Heart left ventricle (tissue), 16 donors: ENCODE measurements around the gene NDUFA1. TPM values are rescaled to one million over a fixed set of nuclear protein-coding genes. Genes with fewer than 3 reads are reported as not detected.
A peak's percentile ranks its signal among the peaks of the same experiment; 100 is the strongest.

ENCODE experiments used
- ATAC-seq, 4 donors: fragments of 200-7000 bp; cut with Tn5 transposase; one replicate each; pipeline ENCODE4 v1.9.1; 2020 to 2022; ENCODE audit warnings: moderate library complexity in 4 of 4, mild to moderate bottlenecking in 3 of 4, moderate number of reproducible peaks in 1 of 4
- DNase-seq, 5 donors: peaks; one replicate each; pipeline ENCODE4 v3.0.0-alpha.2; 2020
- H3K27ac ChIP-seq, 12 donors: fragments of 200-600 bp; sonication (generic) in 4 of 12; one replicate each; pipeline versions ENCODE4 v1.5.0 to v1.8.0; 2016 to 2022; ENCODE audit warnings: mild to moderate bottlenecking in 2 of 12
- H3K27me3 ChIP-seq, 9 donors: fragments of 200-600 bp; sonication (generic) in 2 of 9; one replicate each; pipeline versions ENCODE4 v1.5.1 to v1.8.0; 2016 to 2022; ENCODE audit warnings: mild to moderate bottlenecking in 3 of 9
- H3K36me3 ChIP-seq, 9 donors: fragments of 200-600 bp; sonication (generic) in 2 of 9; one replicate each; pipeline versions ENCODE4 v1.5.0 to v1.8.0; 2018 to 2022; ENCODE audit warnings: mild to moderate bottlenecking in 2 of 9
- H3K4me1 ChIP-seq, 12 donors: fragments of 200-600 bp; sonication (generic) in 4 of 12; one replicate each; pipeline versions ENCODE4 v1.5.0 to v1.8.0; 2016 to 2022; ENCODE audit warnings: mild to moderate bottlenecking in 3 of 12
- H3K4me3 ChIP-seq, 12 donors: fragments of 200-600 bp; sonication (generic) in 4 of 12; one replicate each; pipeline versions ENCODE4 v1.5.0 to v1.8.0; 2017 to 2022; ENCODE audit warnings: mild to moderate bottlenecking in 9 of 12, moderate library complexity in 4 of 12
- H3K9me3 ChIP-seq, 12 donors: fragments of 200-600 bp; sonication (generic) in 4 of 12; one replicate each; pipeline versions ENCODE4 v1.5.0 to v1.8.0; 2016 to 2022; ENCODE audit warnings: mild to moderate bottlenecking in 1 of 12
- POLR2A ChIP-seq, 2 donors: fragments of 450-650 bp; IDR thresholded peaks; one replicate each; pipeline ENCODE4 v1.6.1; 2017; ENCODE audit warnings: antibody characterized with exemption in 2 of 2, mild to moderate bottlenecking in 2 of 2, moderate library complexity in 2 of 2
- WGBS, 4 donors: extraction: QIAGEN DNeasy Blood & Tissue Kit in 2 of 4; methylation state at CpG; one replicate each; pipeline versions ENCODE4 v1.1.5 to v1.1.7; 2013 to 2018; 5-methylcytosine and 5-hydroxymethylcytosine counted together
- intact Hi-C, 10 donors: fragments of 100-400 bp; cut with DNase I; formaldehyde crosslinking; loops; one replicate each; pipeline versions ENCODE4 v1.11.1 to v1.14.2; 2022
- polyA plus RNA-seq, 2 donors: library from polyadenylated mRNA; stranded (reverse); fragments of 200-250 nt; gene quantifications; one replicate each; pipeline ENCODE4 v1.2.3, GENCODE V29; 2013
- total RNA-seq, 9 donors: library from RNA; depleted of rRNA in 2 of 9; stranded (reverse); fragments of >200 nt in 2 of 9; fragmentation: NEBNext Ultra II Directional in 3 of 9; extraction: Animal tissue kit (Norgen Biotek cat#: 25700) in 3 of 9; gene quantifications; one replicate each; pipeline versions ENCODE4 v1.1.0 to v1.2.4, GENCODE V29; 2016 to 2023
- TF ChIP-seq, protein P1 (sequence below), 12 donors: fragments of 200-600 bp; sonication (generic) in 4 of 12; IDR thresholded peaks; one replicate each; pipeline versions ENCODE4 v1.5.0 to v1.8.0; 2018 to 2022; ENCODE audit warnings: antibody characterized with exemption in 12 of 12, mild to moderate bottlenecking in 5 of 12
- donor health status: ischemic (EF 13 %, LVEDD 7.1; RV severe dilation, severe dysfunction).
- donor health status: healthy with polysubstance abuse.
- donor health status: DM: no; HTN: yes; CAD: no.
- donor health status: DM: no; HTN: no; CAD: no.
- donor health status: ischemic (EF 25% LVEDD 6.9; RV normal size, moderate dysfunction).
- donor health status: ischemic (EF 25% LVEDD 5.7; RV mildly dilated, moderate dysfunction).
- donor health status: healthy.
- donor health status: DM: yes; HTN: yes; CAD: no.
- donor health status: ischemic (EF 35%, LVEDD 5.7; RV mildly dilated, moderate dysfunction).
- donor health status: nonischemic (EF 11% LVEDD 7.7; RV severe dilation, severe dysfunction).
- donor health status: DM: yes; HTN: yes; CAD: no.
- donor health status: PGD.
- donor health status: ischemic (EF 29% LVEDD 5.4; RV normal size, mild dysfunction).
- donor health status: nonischemic (EF 23%, LVEDD 6.1; RV moderate dilation, normal function).

The NDUFA1 gene
- total and polyA plus RNA-seq, 11 donors: 288 to 1,598 (median 433) TPM

DNA sequence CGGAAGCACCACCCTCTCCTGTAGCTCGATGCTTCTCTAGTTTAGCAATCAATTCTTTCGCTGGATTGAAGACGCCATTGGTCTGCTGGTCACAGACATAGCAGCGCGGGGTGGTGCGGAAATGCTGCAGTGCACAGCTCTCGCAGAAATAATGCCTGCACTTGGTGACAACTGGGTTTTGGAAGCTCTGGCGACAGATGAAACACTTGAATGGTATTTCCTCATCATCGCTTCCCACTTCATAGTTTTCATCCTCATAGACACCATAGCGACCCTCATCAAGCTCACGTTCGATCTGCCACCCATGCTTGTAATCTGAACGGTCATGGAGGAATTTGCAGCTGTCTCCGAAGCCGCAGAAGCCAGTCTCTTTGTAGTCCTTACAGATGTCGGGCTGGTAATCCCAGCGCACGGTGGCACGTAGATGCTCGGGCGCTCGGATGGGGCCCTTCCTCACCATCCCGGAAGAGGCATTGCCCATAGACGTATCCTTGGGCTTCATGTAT is 953 bp upstream of the NDUFA1 start:
- intact Hi-C loops: loop anchor here in 4 of 10 donors (1.0 to 10.0 kb wide), 3 partner anchors 17 to 78 kb away; partner anchors contain the start of genes NKAP (in 2 of the 4) and RPL39 (in 1 of the 4)
- peak overlapping the region; percentile 88 to 99 (median 92) for H3K27ac ChIP-seq
- WGBS, 4 donors: 0 to 46% (median 21%) methylated on average over 25 of the region's 25 CpGs

DNA sequence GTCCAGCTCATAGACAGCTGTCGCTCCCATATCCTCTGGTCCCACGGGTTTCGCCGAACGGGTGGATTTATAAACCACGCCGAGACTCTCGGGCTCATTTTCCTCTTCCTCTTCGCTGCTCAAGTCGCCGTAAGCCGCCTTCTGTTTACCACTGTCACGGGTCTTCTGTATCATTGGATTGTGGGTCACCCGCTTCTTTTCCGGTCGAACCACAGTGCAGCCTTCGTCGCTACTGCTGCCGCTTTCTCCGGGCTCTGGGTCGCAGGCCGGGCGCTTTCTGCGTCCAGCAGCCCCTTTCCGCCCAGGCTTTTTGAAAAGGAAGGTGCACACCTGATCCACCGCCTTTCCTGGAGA is 410 bp upstream of the NDUFA1 start:
- TF ChIP-seq, protein P1, sequence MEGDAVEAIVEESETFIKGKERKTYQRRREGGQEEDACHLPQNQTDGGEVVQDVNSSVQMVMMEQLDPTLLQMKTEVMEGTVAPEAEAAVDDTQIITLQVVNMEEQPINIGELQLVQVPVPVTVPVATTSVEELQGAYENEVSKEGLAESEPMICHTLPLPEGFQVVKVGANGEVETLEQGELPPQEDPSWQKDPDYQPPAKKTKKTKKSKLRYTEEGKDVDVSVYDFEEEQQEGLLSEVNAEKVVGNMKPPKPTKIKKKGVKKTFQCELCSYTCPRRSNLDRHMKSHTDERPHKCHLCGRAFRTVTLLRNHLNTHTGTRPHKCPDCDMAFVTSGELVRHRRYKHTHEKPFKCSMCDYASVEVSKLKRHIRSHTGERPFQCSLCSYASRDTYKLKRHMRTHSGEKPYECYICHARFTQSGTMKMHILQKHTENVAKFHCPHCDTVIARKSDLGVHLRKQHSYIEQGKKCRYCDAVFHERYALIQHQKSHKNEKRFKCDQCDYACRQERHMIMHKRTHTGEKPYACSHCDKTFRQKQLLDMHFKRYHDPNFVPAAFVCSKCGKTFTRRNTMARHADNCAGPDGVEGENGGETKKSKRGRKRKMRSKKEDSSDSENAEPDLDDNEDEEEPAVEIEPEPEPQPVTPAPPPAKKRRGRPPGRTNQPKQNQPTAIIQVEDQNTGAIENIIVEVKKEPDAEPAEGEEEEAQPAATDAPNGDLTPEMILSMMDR (IDR thresholded peaks at IDR 0.05): no peak
- TF ChIP-seq POLR2A (IDR thresholded peaks at IDR 0.05): no peak
- Histone ChIP-seq H3K27me3 (no peaks in the 10 kb centered on the region), H3K4me3 (peak overlapping the region; percentile 41 to 97 (median 74)), H3K36me3 (peaks cover 0 to 24% (median 12%) of the 10 kb centered on the region in 9 donors), H3K4me1 (peaks cover 0 to 26% (median 3%) of the 10 kb centered on the region in 12 donors), H3K27ac (peak overlapping the region; percentile 88 to 99 (median 92)), H3K9me3 (no peaks in the 10 kb centered on the region)
- ATAC-seq (peak; percentile 37 to 56 (median 48)), DNase-seq (peak in 2 of 5 donors; percentile 17 to 35)
- WGBS, 4 donors: 0 to 41% (median 18%) methylated on average over 26 of the region's 26 CpGs
- intact Hi-C loops: loop anchor here in 4 of 10 donors (1.0 to 10.0 kb wide), 3 partner anchors 18 to 79 kb away; partner anchors contain the start of genes NKAP (in 2 of the 4) and RPL39 (in 1 of the 4)

More for the DNA sequence above, 953 bp upstream of the NDUFA1 start:
- Histone ChIP-seq H3K36me3 (peaks cover 0 to 18% (median 7%) of the 10 kb centered on the region in 9 donors), H3K27me3 (no peaks in the 10 kb centered on the region), H3K4me3 (peak overlapping the region; percentile 41 to 97 (median 74)), H3K9me3 (no peaks in the 10 kb centered on the region), H3K4me1 (peaks cover 0 to 26% (median 3%) of the 10 kb centered on the region in 12 donors)
- DNase-seq: no peak
- TF ChIP-seq, protein P1 (IDR thresholded peaks at IDR 0.05): no peak
- no peak for TF ChIP-seq POLR2A (IDR thresholded peaks at IDR 0.05)
- ATAC-seq: peak; percentile 8 to 41 (median 30)

DNA sequence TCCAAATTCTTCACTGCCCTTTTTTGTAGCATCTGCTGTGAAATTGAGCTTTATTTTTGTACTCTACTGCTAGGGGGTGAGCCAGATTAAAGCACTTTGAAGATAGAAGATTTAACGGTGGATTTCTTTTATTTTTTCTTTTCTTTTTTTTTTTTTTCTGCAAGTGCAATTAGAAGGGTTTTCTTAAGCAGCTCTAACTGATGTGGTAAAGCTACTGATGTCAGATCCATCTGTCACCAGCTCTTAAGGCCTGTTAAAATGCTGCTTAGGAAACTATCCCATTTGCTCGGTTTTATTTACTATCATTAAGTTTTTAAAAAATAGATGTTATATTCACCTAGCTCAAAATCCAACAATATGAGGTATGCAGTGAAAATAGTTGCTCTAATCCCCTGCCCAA is 7.1 kb downstream of the NDUFA1 start:
- intact Hi-C loops: loop anchor here in 2 of 10 donors (10.0 kb wide), 1 partner anchor 66 kb away; the partner anchor contains the start of gene NKAP (in 2 of the 2)
- WGBS, 4 donors: 71 to 78% (median 73%) methylated on average over 2 of the region's 2 CpGs
- H3K36me3 ChIP-seq: peaks cover 0 to 55% (median 31%) of the 10 kb centered on the region in 9 donors

DNA sequence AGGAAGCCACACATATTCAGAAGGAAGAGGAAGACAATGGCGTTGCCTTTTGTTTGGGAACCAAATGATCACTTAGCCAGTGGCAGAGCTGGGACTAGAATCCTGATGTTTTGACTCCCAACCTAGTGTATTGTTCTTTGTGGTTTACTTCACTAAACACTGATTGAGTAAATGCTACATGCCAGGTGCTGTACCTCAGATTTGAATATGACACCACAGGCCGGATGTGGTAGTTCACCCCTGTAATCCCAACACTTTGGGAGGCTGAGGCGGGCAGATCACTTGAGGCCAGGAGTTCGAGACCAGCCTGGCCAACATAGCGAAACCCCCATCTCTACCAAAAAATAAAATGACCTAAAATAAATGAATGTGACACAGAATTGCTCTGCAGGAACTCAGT is 8.4 kb downstream of the NDUFA1 start:
- H3K4me3 ChIP-seq: no peak overlapping the region
- peaks cover 0 to 48% (median 24%) of the 10 kb centered on the region in 9 donors for H3K36me3 ChIP-seq
- ATAC-seq: no peak
- DNase-seq: no peak
- H3K4me1 ChIP-seq: no peaks in the 10 kb centered on the region
- WGBS, 4 donors: 74 to 88% (median 82%) methylated on average over 5 of the region's 5 CpGs
- intact Hi-C loops: no loop called here
- TF ChIP-seq, protein P1 (IDR thresholded peaks at IDR 0.05): no peak
- no peak for TF ChIP-seq POLR2A (IDR thresholded peaks at IDR 0.05)
- H3K27me3 ChIP-seq: no peaks in the 10 kb centered on the region
- no peaks in the 10 kb centered on the region for H3K9me3 ChIP-seq
- H3K27ac ChIP-seq: no peak overlapping the region

More for the DNA sequence above, 7.1 kb downstream of the NDUFA1 start:
- no peak for TF ChIP-seq POLR2A (IDR thresholded peaks at IDR 0.05)
- TF ChIP-seq, protein P1 (IDR thresholded peaks at IDR 0.05): no peak
- no peaks in the 10 kb centered on the region for H3K27me3 ChIP-seq
- H3K9me3 ChIP-seq: no peaks in the 10 kb centered on the region
- DNase-seq: no peak
- ATAC-seq: no peak
- no peak overlapping the region for H3K4me3 ChIP-seq
- H3K4me1 ChIP-seq: peaks cover 0 to 5% (median 0%) of the 10 kb centered on the region in 12 donors
- H3K27ac ChIP-seq: no peak overlapping the region
